Activated naive CD4-positive, alpha-beta T cell treated with anti-CD3 and anti-CD28 coated beads, Interleukin-2, amount 50 U/mL, for 24 hours (primary cell): ENCODE measurements around the gene KAT2B.

Experiments used
- H3K27ac Mint-ChIP-seq: one replicate; pipeline ENCODE4 v1.8.0; 2021; ENCODE audit warnings: mild to moderate bottlenecking, mixed read lengths
- H3K27me3 Mint-ChIP-seq: one replicate; pipeline ENCODE4 v1.8.0; 2021; ENCODE audit warnings: mixed read lengths
- H3K36me3 Mint-ChIP-seq: one replicate; pipeline ENCODE4 v1.8.0; 2021; ENCODE audit warnings: mixed read lengths
- H3K4me1 Mint-ChIP-seq: one replicate; pipeline ENCODE4 v1.8.0; 2021; ENCODE audit warnings: mixed read lengths
- H3K4me3 Mint-ChIP-seq: one replicate; pipeline ENCODE4 v1.8.0; 2021; ENCODE audit warnings: mild to moderate bottlenecking, mixed read lengths
- H3K9me3 Mint-ChIP-seq: one replicate; pipeline ENCODE4 v1.8.0; 2021; ENCODE audit warnings: mixed read lengths

KAT2B gene

GRCh38 chr3:20173844-20174410, 133.7 kb downstream of the KAT2B start:
- H3K27ac Mint-ChIP-seq, result no peak overlapping the region

GRCh38 chr3:20181276-20181675, 141.0 kb downstream of the KAT2B start:
- no peaks in the 10 kb centered on the region for H3K36me3 Mint-ChIP-seq

More at GRCh38 chr3:20173844-20174410, 133.7 kb downstream of the KAT2B start:
- Mint-ChIP-seq H3K4me1 (no peaks in the 10 kb centered on the region), H3K9me3 (no peaks in the 10 kb centered on the region), H3K4me3 (no peak overlapping the region), H3K36me3 (peaks cover 4% of the 10 kb centered on the region), H3K27me3 (no peaks in the 10 kb centered on the region)

GRCh38 chr3:20182206-20182605, 142.0 kb downstream of the KAT2B start:
- no peaks in the 10 kb centered on the region for H3K27me3 Mint-ChIP-seq
- H3K9me3 Mint-ChIP-seq, result no peaks in the 10 kb centered on the region
- no peak overlapping the region for H3K4me3 Mint-ChIP-seq
- no peaks in the 10 kb centered on the region for H3K36me3 Mint-ChIP-seq
- H3K27ac Mint-ChIP-seq, result no peak overlapping the region
- H3K4me1 Mint-ChIP-seq, result no peaks in the 10 kb centered on the region

More at GRCh38 chr3:20181276-20181675, 141.0 kb downstream of the KAT2B start:
- Mint-ChIP-seq H3K27ac (no peak overlapping the region), H3K27me3 (no peaks in the 10 kb centered on the region), H3K4me3 (no peak overlapping the region), H3K9me3 (no peaks in the 10 kb centered on the region), H3K4me1 (no peaks in the 10 kb centered on the region)

- H3K4me1 Mint-ChIP-seq, result peaks cover 3% of the 10 kb centered on the region
- H3K36me3 Mint-ChIP-seq, result no peaks in the 10 kb centered on the region
- no peaks in the 10 kb centered on the region for H3K9me3 Mint-ChIP-seq
- H3K27me3 Mint-ChIP-seq, result no peaks in the 10 kb centered on the region
- no peak overlapping the region for H3K4me3 Mint-ChIP-seq
- no peak overlapping the region for H3K27ac Mint-ChIP-seq
Measured at GRCh38 chr3:20185331-20185678, 145.1 kb downstream of the KAT2B start.

GRCh38 chr3:20185679-20186599, 145.7 kb downstream of the KAT2B start, which contains the start of gene SGO1:
Gene SGO1, minus strand, starts transcription at chr3:20186206. Its CDS starts 2,179 bp downstream, at chr3:20184027.
- no peak within 1 kb of the TSS for H3K4me3 Mint-ChIP-seq
- H3K9me3 Mint-ChIP-seq, result no peaks in the 10 kb centered on the region
- H3K36me3 Mint-ChIP-seq, result peaks cover 1% of the 10 kb centered on the region
- H3K27me3 Mint-ChIP-seq, result no peaks in the 10 kb centered on the region
- peaks cover 3% of the 10 kb centered on the region for H3K4me1 Mint-ChIP-seq
- H3K27ac Mint-ChIP-seq, result no peak within 1 kb of the TSS

GRCh38 chr3:20186600-20187004, 146.4 kb downstream of the KAT2B start:
- peaks cover 3% of the 10 kb centered on the region for H3K4me1 Mint-ChIP-seq
- no peaks in the 10 kb centered on the region for H3K27me3 Mint-ChIP-seq

GRCh38 chr3:20190991-20191390, 150.7 kb downstream of the KAT2B start:
- Mint-ChIP-seq H3K4me1 (peaks cover 3% of the 10 kb centered on the region), H3K27ac (no peak overlapping the region), H3K36me3 (peaks cover 1% of the 10 kb centered on the region), H3K9me3 (no peaks in the 10 kb centered on the region), H3K4me3 (no peak overlapping the region), H3K27me3 (no peaks in the 10 kb centered on the region)

More at GRCh38 chr3:20186600-20187004, 146.4 kb downstream of the KAT2B start:
- H3K4me3 Mint-ChIP-seq, result no peak overlapping the region
- no peak overlapping the region for H3K27ac Mint-ChIP-seq
- no peaks in the 10 kb centered on the region for H3K9me3 Mint-ChIP-seq
- H3K36me3 Mint-ChIP-seq, result peaks cover 1% of the 10 kb centered on the region

- H3K4me3 Mint-ChIP-seq, result no peak overlapping the region
- H3K4me1 Mint-ChIP-seq, result peaks cover 9% of the 10 kb centered on the region
- no peaks in the 10 kb centered on the region for H3K27me3 Mint-ChIP-seq
- H3K36me3 Mint-ChIP-seq, result peaks cover 3% of the 10 kb centered on the region
- H3K27ac Mint-ChIP-seq, result no peak overlapping the region
- H3K9me3 Mint-ChIP-seq, result no peaks in the 10 kb centered on the region
Measured at GRCh38 chr3:20194793-20195460, 154.7 kb downstream of the KAT2B start.

GRCh38 chr3:20197775-20198174, 157.5 kb downstream of the KAT2B start:
- no peaks in the 10 kb centered on the region for H3K27me3 Mint-ChIP-seq
- H3K9me3 Mint-ChIP-seq, result no peaks in the 10 kb centered on the region

GRCh38 chr3:20201143-20201542, 160.9 kb downstream of the KAT2B start:
- peaks cover 9% of the 10 kb centered on the region for H3K4me1 Mint-ChIP-seq

More at GRCh38 chr3:20197775-20198174, 157.5 kb downstream of the KAT2B start:
- Mint-ChIP-seq H3K4me1 (peaks cover 9% of the 10 kb centered on the region), H3K36me3 (peaks cover 2% of the 10 kb centered on the region), H3K4me3 (no peak overlapping the region), H3K27ac (no peak overlapping the region)

More at GRCh38 chr3:20201143-20201542, 160.9 kb downstream of the KAT2B start:
- no peaks in the 10 kb centered on the region for H3K27me3 Mint-ChIP-seq
- peaks cover 2% of the 10 kb centered on the region for H3K36me3 Mint-ChIP-seq
- H3K4me3 Mint-ChIP-seq, result no peak overlapping the region
- no peak overlapping the region for H3K27ac Mint-ChIP-seq
- H3K9me3 Mint-ChIP-seq, result no peaks in the 10 kb centered on the region
